NCI-H187 treated with DMSO at 0.1 percent for 48 hours (cell line): Measurements from ENCODE around the gene USP46.

Experiments
- DNase-seq: peaks from one replicate; lab custom pipeline; 2025; lab: John Stamatoyannopoulos, UW

Gene USP46

DNA sequence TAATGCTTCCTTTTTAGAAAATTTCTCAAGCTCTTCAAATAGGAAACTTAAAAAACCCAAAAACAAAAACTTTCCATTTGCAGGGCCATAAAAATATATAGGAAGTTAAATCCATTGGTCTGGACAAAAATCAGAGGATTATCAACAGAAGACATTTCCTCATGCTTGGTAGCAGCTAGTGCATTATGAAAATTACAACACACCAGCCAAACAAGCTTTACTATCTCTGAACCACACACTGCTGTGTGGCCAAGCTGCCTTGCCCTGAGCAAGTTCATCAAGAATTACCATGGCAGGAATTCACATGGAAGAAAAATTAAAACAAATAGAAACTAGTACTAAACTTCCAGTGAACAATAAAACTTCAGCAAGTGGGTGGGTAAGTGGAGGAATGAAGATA is 3.6 kb downstream of the USP46 start:
- DNase-seq: no peak

GRCh38 chr4:52651996-52652672 is 7.0 kb downstream of the USP46 start:
- DNase-seq: no peak

DNA sequence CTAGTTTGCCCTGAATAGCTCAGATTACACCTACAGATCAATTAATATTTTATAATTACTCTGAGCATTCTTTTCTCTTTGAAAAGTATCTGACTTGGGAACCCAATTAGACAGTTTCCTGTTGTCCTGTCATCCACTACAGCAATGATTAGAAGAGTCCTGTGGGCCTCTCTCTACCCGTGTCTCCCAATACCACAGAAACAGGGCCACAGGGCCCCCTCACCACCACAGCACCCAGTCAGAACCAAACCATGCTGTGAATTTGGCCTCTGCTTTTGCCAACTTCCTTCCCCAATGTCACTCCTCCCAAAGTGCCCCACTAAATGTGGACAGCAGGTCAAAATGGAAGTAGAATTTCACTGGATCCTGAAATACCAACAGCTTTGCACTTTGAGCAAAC is 10.3 kb downstream of the USP46 start:
- no peak for DNase-seq

DNA sequence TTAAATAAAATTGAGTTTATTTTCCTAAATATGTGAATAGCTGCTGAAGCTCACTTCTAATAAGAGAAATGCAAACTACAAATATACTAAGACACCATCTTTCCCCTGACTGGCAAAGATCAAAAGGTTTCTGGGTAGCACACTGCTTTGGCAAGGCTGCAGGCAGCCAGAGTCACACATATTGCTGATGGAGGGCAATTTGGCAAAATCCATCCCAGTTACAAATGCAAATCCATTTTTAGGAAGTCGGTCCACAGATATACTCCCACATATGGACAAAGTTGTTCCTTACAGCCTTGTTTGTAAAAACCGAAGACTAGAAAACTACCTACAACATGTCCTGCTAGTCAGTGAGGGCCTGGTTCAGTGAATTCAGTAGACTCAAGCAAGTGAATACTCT is 12.4 kb downstream of the USP46 start:
- no peak for DNase-seq

GRCh38 chr4:52646096-52646495 is 13.0 kb downstream of the USP46 start:
- DNase-seq: no peak

DNA sequence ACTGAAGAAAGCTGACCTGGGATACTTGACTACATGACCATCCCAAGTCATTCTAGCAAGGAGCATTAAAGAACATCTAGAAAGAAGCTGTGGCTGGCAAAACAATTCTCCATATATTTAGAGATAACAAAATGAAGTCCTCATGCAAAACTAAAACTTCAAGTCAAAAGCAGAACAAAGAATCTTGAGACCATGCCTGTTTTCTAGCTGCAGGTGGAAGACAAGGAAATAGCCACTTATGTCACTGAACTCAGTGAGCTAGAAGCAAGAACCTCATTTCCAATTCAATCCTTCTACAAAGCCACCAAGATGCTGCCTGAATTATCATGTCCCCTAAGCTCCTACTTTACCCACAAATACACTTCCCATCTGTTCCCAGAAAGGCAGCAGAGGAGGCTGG is 13.8 kb downstream of the USP46 start:
- no peak for DNase-seq

DNA sequence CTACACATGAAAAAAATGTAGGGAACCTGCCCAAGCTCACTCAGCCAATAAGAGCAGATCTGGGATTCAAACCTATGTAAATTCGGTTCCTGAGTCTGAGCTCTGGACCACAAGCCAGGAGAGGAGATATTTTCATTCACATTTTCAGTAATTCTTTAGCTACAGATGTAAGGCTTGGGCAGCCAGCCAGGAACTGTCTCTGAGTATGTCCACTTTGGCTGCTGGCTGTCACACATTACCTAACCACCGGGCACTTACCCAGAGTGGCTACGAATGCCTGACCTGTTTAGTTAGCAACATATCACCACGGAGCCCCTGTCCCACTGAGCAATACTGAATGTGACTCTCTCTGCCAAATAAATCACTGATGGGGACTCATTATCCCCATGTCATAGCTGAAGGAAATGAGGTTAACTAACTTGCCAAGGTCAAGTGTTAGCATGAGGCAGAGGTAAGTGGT is 15.3 kb downstream of the USP46 start:
- DNase-seq: no peak

GRCh38 chr4:52643190-52643589 is 15.9 kb downstream of the USP46 start:
- DNase-seq: no peak

DNA sequence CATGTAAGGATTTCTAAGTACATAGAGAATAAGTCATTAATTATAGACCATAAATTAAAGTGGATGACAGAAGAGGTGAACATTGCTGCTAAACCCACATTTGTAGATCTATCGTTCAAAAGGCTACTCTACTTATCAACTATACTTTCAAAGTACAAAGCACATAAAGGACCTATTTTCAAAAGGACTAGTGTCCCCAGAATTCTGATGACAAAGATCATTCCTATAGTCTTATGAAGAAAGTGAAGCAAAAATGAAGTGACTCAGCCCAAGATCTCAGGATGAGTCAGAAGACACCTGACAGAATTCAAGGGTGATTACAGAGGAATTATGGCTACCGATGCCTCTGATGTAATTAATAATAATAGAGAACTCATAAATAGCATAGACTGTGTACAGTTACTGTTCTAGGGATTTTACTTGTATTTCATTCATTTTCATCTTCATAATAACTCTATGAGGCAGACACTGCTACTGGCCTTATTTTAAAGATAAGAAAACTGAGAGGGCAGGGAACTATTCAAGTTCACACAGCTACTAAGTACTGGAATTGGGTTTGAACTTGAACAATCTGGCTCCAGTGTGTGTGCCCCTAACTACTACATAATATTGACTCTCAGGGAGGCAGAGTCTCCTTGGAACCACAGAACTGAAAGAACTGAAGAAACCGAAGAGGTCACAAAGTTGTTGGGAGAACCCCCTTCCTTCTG is 17.1 kb downstream of the USP46 start:
- no peak for DNase-seq

DNA sequence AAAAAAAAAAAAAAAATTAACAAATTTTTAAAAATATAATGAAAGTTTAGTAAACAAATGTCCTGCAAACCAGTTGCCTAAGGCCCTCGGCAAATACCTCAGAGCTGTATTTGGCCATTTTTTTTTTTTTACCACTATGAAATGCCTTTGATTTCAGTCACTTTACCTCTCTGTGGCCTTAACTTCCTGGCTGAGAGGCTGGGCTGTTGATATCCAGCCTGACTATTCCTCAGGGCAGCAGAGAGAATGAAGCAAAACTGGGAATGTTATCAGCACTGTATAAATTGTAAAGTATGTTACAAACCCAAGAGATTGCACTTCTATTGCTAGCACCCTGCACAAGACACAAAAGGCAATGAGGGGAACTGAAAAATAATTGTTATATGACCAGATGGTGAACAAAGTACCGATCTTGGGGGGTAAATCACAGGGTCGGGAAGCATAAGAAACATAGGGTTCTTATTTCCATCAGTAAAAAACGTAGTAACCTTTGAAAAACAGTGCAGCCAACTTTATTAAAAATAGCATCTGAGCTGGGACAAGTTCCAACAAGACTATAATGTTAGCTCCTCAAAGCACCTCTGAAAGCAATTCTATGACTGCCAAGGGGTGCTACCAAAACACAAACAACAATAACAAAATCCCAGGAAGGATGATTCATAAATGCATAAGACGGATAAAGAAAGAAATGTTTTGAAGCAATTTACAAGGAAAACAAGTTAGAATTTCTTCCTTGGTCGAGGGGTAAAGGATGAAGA is 18.1 kb downstream of the USP46 start:
- DNase-seq: no peak

- no peak for DNase-seq
Observed at GRCh38 chr4:52638717-52639116, 20.4 kb downstream of the USP46 start.

DNA sequence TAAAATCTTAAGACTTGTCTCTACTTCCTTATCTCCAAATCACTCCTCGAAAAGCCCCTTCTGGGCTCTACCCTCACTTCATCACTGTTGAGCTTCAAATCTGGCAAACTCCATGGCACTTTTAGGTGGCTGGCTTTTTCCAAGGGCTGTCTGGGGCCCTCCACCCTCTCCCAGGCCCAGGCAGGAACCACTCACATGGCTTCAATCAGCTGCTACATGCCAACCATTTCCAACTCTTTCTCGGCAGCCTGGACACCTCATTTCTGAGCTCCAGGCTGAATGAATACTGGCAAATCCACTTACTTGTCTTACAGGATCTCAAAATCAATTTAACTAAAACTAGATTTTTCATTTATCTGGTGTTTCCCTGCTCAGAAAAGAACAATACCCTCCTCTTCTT is 22.0 kb downstream of the USP46 start:
- no peak for DNase-seq

DNA sequence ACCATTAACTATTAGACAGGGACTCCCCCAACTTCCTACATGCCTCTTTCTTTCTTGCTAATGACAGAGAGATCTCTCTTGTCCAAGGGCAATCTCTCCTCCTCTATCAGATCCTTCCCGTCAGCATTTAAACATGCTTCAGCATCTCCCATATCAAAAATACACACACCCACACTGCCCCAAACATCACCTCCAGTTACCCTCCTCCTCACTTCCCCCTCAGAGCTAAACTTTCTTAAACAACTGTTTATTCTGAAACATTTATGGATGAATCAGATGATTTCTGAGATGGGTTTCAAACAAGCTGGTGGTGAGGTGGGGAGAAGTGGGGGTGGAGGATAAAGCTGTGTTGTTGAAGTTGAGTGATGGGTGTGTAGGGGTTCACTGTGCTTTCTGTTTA is 23.5 kb downstream of the USP46 start:
- no peak for DNase-seq

- no peak for DNase-seq
Observed at GRCh38 chr4:52635130-52635529, 24.0 kb downstream of the USP46 start.

DNA sequence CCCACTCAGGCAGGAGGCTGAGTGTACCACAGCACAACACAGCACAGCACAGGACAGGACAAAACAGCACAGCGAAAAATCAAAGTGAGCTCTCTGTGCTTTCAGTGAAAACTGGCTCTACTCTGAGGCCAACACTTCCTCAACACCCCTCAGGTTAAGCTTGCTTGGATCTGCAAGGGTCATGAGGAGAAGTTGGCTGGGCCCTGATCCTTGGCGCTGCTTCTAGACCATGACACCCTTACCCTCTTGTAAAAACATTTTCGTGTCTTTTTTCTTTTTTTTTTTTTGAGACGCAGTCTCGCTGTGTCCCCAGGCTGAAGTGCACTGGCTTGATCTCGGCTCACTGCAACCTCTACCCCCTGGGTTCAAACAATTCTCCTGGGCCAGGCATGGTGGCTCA is 25.3 kb downstream of the USP46 start:
- DNase-seq: no peak

GRCh38 chr4:52628974-52629373 is 30.1 kb downstream of the USP46 start:
- DNase-seq: no peak

DNA sequence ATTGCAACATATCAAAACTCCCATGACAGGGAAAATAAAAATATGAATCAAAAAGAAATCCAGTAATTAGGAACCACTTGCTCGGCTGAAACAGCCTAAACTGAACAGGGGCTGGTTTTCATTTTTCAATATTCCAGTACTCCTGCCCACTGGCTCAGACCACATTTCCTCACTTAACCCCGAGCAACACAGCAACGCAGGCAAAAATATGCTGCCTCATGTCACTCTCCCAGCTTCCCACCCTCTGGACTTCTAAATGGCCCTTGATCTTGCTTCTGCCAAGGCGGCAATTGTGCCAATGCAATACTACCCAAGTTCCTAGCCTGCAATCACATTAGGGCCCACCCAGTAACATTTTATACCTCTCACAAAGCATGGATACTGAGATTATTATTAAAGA is 30.6 kb downstream of the USP46 start:
- DNase-seq: no peak

GRCh38 chr4:52627876-52628275 is 31.2 kb downstream of the USP46 start:
- DNase-seq: no peak

DNA sequence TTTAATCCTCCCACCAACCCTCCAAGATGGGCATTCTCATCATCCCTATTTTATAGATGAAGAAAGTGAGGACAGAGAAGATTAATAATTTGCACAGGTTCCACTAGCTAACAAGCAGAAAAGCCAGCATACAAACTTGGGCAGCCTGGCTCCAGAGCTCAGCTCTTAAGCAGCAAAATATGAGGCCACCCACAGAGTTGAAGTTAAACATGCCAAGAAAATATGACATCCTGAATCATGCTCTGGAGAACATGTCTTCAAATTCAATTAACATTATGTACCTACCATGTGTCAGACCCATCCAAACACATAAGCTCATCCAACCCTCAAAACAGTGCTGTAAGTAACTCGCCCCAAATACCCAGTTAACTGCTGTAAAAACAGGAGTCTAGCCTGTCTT is 33.9 kb downstream of the USP46 start:
- DNase-seq: no peak

- no peak for DNase-seq
Observed at GRCh38 chr4:52622564-52622963, 36.5 kb downstream of the USP46 start.

DNA sequence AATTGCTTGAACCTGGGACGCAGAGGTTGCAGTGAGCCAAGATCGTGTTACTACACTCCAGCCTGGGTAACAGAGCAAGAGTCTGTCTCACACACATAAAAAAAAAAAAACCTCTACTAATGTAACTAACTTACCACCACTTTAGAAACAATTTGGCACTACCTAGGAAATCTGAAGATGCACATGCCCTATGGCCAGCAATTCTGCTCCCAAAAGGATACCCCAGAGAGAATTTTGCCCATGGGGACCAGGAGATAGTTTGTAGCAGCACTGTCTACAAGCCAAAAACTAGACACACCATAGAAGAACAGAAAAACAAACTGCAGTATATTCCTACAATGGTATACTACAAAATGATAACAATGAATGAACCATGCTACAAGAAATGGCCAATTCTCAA is 37.5 kb downstream of the USP46 start:
- DNase-seq: no peak

DNA sequence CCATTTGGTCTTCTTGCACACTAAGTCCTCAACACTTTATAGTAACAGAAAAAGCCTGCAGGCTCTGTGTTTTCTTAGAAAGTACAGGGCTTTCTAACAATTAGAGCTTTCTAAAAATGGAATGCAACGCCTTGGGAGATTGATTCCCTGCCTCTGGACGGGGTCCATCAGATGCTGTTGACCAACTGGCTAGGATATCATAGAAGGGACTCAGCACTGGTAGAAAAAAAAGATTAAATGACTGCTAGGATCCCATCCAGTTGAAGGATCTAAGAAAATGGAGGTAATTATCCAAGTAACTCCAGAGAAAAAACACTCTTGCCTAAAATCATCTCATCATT is 39.5 kb downstream of the USP46 start:
- DNase-seq: no peak
